ENCODE data around the gene SIPA1L3.
"Not testable (repeated sequence)": the region's sequence is repeated elsewhere in the genome, so short reads cannot be mapped to it uniquely, and the experiment has no call there.

- not testable (repeated sequence) for TF ChIP-seq SUZ12 (IDR thresholded peaks at IDR 0.05; ENCODE audit: extremely low read depth, insufficient read depth, insufficient read length); ZNF274 (IDR thresholded peaks at IDR 0.05; ENCODE audit: low read depth, low read length)
These were observed 323.6 kb downstream of the SIPA1L3 start for GRCh38 chr19:38230506-38231133.
